Stimulated activated naive CD4-positive, alpha-beta T cell treated with Interleukin-2 at 50 U/mL for 16 hours (primary cell): Measurements from ENCODE around the gene PRR5.
"Not testable (repeated sequence)": the region's sequence is repeated elsewhere in the genome, so short reads cannot be mapped to it uniquely, and the experiment has no call there.

ENCODE experiments used
- DNase-seq: peaks from one replicate; lab custom pipeline; 2025; lab: John Stamatoyannopoulos, UW

Gene PRR5

DNA sequence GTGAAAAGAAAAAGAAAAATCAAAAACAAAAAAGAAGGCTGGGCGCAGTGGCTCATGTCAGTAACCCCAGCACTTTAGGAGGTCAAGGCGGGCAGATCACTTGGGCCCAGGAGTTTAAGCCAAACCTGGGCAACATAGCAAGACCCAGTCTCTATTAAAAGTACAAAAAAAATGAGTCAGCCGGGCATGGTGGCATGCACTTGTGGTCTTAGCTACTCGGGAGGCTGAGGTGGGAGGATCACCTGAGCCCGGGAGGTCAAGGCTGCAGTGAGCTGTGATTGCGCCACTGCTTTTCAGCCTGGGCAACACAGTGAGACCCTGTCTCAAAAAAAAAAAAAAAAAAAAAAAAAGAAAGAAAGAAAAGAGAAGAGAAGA is 26.0 kb upstream of the PRR5 start:
- not testable (repeated sequence) for DNase-seq

DNA sequence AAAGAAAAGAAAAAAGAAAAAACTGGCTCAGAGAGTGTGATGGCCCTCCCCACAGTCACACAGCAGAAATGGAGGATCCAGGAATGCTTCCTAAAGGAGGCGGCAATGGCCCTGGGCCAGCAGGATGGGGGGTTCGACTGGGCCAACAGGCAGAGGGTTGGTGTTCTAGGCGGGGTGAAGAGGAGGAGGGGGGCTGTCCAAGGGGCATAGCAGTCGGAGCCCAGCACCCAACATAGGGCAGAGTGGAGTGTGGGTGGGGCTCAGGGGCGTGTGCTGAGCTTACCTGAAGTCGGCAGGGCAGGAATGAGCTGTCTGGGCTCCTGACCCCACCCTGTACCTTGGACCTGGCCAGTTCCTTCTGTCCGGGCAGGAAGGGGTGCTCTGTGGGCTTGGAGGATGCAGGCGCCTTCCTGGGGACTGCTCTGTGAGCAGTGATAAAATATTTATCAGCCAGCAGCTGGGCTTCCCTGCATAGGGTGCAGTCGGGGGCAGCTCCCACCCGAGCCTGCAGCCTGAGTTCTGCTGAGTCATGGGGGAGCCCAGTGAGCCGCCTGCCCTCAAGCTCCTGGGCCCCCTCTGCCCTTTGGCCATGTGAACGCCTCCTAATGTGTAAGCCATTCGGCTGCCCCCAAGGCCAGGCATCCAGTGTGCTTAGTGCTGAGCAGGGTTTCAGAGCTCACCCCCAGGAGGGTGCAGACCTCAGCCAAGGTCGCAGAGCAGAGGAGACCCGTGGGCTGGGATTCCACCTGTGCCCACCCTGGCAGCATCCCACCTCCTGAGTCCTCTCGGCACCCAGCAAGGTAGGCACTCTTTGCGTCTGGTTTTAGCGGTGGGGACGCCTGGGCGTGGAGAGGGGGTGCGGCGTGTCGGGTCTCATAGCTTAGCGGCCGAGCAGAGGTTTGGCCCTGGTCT is 25.3 kb upstream of the PRR5 start:
- DNase-seq = no peak

DNA sequence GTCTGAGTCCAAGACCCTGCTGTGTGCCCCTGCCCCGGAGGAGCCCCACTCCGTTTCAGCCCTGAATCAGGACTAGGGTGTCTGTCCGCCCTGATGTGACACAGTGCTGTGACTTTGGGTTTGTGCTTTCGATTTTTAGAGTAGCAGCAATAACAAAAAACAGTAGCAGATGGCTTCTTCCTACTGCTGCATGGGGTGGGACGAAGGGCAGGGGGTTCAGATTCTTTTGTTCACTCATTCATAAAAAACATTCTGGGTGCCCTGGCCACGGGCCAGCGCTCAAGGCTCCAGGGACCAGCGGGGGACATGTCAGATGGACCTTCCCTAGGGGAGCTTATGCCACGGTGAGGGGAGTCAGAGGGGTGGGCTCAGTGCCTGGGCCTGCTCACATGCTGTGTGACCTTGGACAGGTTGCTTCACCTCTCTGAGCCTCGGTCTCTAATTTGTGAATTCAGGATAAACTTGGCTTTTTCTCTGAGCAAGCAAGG is 24.6 kb upstream of the PRR5 start:
- no peak for DNase-seq

DNA sequence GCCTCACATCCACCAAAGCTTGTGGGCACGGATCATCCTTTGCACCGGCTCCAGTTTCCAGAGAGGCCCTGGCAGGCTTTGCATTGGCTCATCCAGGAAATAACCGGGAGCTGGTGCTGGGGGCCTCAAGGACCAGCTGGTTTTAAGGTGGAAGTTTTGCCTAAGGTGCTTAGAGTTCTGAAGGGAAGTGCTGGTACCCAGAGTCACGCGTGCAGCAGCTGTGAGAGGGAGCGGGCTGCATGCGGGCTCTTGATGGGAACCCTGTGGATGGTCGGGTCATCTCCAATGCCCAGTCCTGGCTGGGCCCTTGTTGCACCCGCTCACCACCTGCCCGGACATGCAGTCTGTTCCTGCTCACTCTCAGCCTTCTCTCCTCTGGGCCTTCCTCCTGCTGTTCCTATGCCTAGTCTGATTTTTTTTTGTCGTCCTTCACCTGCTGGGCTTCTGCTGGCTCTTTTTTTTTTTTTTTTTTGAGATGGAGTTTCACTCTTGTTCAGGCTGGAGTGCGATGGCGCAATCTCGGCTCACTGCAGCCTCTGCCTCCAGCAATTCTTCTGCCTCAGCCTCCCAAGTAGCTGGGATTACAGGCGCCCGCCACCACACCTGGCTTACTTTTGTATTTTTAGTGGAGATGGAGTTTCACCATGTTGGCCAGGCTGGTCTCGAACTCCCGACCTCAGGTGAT is 24.0 kb upstream of the PRR5 start:
- DNase-seq = no peak

DNA sequence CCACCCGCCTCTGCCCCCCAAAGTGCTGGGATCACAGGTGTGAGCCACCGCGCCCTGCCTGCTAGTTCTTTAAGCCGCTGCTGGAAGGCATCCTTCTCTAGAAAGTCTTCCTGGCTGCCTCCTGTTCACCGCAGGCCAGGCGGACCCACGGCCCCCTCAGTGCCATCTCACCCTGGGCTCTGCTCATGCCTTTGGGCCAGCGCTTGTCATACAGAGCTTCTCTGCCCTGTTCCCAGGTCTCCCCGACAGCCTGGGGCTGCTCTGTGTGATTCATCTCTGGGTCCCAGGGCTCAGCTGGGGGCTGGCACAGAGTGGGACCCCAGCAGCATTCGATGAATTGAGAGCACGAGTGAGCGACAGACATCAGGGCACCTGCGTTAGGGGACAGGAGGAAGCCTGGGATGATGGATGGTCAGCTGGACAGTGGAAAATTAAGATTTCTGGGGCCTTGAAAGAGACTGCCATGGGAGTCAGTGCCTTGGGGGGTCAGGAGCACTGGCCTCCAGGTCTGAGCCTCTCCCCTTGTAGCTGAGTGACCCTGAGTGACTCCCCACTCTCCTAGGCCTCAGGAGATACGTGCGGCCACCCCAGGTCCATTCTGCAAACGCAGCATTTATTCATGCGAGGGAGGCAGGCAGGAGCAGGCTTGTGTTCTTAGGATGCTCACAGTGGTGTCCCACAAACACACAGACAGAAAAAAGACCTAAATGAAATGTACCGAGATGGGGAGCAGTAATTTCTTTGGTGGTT is 23.3 kb upstream of the PRR5 start:
- DNase-seq = no peak

DNA sequence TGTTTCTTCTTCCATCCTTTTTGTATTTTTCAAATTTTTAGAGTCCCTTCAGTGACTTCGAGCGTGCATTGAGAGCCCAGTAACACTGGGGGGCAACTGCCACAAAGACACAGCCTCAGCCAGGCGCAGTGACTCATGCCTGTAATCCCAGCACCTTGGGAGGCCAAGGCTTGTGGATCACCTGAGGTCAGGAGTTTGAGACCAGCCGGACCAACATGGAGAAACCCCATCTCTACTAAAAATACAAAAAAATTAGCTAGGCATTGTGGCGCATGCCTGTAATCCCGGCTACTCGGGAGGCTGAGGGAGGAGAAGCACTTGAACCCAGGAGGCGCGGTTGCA is 22.7 kb upstream of the PRR5 start:
- DNase-seq = not testable (repeated sequence)

DNA sequence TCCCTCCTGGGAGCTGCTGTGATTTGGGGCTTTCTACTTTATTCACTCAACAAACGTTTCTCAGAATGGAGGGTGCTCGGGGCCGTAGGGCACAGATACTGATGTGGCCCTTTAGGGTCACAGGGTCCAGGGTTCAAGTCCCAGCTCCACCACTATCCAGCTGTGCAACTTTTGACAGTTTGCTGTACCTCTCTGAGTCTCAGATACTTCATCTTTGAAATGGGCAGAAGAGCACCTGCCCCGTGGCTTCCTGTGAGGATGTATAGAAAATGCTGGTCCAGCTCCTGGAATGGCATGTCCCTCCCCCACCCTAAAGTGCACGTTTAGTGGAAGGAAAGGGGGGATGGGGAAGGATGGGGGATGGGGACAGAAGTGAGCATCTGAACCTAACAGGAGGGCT is 21.9 kb upstream of the PRR5 start:
- no peak for DNase-seq

DNA sequence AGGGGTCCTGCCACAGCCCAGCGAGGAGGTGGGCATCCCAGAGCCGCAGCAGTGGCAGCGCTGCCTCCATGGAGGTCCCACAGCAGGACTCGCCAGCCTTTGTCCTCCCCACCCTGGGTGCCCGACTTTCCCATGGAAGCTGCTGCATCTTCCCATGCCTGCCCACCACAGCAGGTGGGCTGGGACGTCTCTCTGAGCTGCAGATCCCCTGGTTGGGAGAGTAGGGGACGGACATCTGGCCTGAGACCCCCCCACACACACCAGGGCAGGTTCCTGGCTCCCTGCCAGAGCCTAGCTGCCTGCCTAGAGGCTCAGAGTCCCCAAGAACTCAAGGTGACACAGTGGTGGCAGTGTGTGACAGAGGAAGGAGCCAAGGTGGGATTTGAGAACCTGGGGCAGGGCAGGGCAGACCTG is 21.5 kb upstream of the PRR5 start:
- no peak for DNase-seq

DNA sequence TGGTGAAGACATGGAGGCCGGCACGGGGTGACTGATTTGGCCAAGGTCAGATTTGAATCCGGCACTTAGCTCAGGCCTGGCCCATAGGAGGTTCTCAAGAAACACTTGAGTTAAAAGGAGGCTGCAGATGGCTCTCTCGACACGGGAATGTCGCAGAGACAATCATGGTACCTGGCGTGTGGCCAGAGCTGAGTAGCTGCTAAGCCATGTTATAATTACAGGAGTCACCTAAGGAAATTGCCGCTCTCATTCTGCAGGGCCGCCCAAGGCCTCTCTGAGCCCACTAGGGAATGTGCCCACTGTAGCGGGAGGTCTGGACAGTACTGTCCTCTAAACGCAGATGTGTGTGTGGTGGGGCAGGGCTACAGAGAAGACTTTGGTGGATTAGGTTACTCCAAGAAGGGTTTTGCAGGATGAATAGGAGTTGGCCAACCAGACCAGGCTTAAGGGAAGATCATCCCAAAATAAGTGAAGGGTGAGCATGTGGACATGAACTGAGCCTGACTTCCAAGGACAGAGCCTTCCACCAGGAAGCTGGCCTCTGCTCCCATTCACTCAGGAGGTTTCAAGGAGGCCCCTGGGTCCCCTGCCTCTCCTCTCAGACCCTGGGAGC is 19.3 kb upstream of the PRR5 start:
- no peak for DNase-seq

DNA sequence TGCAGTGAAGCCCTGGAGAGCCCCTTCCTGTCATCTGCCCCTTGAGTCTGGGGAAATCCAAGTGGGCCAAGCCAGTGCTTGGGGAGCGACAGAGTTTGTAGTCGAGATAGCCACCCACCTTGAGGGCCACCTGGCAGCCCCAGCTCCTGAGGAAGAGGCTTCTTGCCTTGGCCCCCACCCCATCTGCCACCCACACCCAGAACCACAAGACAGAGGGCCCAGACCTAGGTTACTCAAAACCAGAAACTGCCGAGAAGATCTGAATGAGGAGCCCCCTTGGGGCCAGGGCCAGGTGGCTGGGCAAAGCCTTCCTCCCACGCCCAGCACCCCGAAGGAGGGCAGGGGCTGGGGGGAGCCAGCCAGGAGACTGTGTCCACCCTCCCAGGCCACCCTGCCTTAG is 18.8 kb upstream of the PRR5 start:
- no peak for DNase-seq

DNA sequence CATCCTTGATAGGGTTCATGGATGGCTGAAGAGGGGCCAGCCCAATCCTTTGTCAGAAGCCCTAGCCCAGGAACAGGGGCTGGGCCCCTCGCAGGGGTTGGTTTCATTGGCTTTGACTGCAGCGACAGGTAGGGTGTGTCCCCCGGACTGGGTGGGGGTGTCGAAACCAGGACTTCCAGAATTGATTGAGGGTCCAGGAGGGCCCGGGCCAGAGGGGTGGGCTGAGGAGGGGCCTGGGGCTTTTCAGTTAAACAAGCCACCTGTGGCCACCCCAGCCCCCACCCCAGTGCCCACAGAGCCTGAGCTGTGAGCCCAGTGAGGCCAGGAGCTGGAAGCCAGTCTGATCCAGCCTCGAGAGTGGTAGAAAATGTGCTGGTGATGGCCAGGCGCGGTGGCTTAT is 18.1 kb upstream of the PRR5 start:
- no peak for DNase-seq

DNA sequence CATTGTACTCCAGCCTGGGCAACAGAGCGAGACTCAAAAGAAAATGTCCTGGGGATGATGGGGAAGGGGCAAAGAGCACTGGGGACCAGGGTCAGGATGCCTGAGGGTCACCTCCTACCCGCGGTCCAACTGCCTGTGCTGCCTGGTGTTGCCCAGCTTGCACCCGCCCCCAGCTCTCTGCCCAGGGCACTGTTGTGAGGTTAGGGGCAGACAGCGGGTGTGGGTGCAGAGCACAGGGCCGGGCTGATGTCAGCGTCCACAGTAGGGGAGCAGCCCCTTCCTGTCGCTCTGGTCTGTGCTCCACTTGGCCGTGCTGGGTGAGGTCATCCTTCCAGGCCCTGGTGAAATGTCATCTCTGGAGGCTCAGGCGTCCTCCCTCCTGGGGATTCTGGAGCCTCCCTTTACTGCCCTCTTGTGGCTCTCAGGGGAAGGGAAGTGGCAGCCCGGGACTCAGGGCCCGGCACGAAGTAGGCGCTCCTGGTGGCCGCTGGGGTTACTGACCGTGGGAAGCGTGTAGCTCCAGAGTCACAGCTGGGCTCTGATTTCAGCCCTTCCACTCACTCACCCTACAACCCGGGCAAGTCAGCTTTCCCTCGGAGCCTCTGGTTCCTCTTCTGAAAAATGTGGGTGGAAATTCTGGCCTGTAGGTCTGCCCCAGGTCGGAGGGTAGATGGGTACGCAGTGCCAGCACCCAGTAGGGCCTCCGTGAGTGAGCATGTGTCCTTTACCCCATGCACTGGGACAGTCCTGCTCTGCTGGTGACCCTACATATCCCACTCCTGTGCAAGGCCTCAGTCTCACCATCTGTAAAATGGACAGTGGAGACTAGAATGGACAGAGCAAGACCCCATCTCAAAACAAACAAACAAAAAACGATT is 17.3 kb upstream of the PRR5 start:
- peak; percentile 81 for DNase-seq

DNA sequence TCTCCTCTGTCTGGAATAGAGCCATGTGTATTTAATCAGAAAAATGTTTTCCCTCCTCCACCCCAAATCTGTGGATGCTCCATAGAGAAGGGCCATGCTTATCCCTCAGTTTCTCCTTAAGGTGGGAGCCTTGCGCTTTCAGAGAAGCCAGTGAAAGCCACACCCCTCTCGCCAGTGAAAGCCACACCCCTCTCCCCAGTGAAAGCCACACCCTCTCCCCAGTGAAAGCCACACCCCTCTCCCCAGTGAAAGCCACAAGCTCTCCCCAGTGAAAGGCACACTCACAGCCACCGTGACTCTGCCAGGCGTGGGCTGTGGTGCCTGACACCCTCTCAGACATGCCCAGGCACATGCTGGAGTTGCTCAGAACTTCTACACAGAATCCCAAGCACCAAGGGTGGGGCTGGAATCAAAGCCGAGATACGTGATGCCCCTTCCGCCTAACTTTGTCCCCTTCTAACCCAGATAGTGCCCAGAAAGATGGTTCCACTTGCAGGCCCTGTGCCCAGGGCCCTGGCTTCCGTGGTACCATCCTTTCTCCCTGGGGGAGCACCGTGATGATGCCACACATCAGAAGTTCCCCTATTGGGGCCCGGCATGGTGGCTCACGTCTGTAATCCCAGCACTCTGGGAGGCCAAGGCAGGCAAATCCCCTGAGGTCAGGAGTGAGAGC is 16.5 kb upstream of the PRR5 start:
- peak; percentile 90 for DNase-seq

DNA sequence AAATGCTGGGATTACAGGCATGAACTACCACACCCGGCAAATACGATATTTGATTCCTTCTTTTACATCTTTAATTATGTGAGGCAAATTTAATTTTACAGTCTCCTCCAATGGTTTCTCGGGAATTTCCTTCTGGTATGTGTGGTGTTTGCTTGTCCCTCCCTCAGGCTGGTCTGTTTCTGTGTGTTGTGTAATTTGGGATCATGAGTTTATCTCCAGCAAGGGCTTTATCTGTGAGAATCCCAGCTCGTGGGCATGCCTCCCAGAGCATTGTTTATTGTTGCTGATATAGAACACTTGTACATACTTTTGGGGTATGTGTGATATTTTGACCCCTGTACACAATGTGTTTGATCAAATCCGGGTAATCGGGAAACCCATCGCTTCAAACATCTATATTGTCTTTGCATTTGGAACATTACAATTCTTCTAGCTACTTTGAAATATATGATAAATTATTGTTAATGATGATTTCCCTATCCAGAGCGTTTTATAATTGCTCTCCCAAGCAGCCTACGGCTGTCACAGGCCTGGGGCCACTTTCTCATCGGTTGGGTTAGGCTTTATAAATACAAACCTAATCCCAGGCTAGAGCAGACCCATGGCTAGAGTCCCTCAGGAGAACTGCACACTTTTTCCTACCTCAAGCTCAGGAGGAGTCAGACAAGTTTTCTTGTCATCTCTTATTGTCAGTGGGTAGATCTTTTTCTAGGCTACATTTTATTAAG is 15.0 kb upstream of the PRR5 start:
- no peak for DNase-seq

DNA sequence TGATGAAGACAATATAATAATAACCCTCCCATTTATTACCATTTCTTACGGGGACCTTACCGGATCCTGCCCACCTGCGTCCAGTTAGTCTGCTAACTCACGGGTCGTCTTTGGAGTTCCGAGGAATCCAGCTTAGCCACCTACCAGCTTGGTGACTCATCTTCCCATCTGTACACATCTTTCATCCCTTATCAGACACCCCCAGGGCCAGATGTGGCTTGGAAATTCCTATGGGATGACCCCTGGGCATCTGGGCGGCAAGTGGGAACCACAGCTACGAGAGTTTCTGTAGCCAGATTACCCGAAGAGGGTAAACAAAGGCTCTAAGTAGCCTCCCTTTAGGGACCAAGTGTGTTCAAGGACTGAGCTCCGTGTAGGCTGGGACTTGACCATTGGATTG is 12.8 kb upstream of the PRR5 start:
- DNase-seq = no peak

DNA sequence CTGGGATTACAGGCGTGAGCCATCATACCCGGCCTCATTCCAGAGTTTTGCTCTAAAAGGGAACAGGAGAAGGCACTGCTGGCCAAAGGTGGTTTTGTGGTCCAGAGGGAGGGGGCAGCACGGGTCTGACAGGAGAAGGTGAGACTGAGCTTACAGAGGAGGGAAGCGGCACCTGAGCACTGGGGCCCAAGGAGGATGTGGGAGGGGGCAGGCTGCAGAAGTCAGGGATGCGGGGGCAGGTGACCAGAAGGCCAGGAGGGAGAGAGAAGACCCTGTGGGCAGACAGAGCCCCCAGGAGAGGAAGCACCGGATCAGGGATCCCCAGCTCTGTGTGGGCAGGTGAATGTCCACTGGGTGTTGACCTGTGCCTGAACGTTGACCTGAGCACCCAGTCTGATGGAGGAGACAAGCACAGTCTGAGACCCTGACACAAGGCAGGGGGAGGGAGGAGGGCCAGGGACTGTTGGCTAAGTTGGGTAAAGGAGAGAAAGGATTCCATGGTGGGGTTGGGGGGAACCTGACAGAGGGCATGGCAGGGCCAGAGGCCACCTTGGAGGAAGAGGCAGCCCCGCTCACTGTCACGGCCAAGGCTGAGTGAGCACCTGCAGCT is 12.0 kb upstream of the PRR5 start:
- no peak for DNase-seq

DNA sequence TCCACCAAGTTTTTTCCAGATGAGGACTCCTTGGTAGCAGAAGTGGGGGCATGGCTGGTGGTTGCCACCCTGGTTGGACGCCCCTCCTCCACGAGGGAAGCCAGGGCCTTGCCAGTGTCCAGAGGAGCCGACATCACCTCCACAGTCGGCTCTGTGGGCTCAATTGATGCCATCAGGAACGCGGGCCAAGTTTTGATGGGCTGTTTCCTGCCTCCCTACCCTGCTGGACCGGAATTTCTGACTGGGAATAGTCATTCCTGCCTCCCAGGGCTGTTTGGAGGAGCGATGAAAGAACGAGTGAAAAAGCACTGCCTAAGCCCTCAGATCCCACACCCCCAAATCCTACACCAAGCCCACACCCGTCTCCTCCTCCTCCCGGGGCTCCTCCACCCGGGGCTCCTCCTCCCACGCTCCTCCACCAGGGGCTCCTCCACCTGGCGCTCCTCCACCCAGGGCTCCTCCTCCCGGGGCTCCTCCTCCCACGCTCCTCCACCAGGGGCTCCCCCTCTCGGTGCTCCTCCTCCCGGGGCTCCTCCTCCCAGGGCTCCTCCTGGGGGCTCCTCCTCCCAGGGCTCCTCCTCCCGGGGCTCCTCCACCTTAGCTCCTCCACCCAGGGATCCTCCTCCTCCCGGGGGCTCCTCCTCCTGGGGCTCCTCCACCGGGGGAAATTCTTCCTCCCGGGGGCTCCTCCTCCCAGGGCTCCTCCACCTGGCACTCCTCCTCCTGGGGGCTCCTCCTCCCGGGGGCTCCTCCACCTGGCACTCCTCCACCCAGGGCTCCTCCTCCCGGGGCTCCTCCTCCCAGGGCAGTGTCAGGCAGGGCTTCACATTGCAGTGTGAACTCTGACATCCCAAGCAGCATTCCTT is 10.0 kb upstream of the PRR5 start:
- DNase-seq = no peak

DNA sequence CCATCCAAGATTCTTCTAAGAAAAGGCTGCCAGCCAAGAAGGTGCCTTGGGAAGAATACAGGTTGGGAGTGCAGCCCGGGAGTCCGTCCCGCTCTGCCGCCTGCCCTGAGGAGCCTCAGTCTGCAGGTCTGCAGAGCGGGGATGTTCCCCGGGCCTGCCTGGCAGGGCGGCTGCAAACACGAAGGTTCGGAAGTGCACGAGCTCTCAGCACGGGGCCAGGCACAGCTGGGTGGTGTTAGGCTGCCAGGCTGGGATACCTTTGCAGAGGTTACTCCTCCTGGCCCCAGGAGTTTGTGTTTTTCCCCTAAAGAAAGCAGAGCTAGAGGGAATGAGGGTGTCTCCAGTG is 9.4 kb upstream of the PRR5 start:
- DNase-seq = no peak

DNA sequence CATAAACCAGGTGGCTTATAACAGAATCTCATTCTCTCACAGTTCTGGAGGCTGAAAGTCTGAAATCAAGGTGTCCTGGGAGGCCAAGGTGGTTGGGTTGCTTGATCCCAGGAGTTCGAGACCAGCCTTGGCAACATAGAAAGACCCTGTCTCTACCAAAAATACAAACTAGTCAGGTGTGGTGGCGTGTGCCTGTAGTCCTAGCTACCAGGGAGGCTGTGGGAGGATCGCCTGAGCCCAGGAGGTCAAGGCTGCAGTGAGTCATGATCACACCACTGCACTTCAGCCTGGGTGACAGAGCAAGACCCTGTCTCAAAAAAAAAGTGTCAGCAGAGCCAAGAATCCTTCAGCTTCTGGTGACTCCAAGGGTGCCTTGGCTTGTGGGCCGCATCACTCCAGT is 8.9 kb upstream of the PRR5 start:
- DNase-seq = no peak
